ENCODE measurements around the gene MIA. TPM values are rescaled to one million over a fixed set of nuclear protein-coding genes. Genes with fewer than 3 reads are reported as not detected.

Gene MIA
- total and polyA plus RNA-seq, 2 donors (not counting 1 experiment from before 2014, with no cell fraction given): 0.37 to 5.7 TPM

DNA sequence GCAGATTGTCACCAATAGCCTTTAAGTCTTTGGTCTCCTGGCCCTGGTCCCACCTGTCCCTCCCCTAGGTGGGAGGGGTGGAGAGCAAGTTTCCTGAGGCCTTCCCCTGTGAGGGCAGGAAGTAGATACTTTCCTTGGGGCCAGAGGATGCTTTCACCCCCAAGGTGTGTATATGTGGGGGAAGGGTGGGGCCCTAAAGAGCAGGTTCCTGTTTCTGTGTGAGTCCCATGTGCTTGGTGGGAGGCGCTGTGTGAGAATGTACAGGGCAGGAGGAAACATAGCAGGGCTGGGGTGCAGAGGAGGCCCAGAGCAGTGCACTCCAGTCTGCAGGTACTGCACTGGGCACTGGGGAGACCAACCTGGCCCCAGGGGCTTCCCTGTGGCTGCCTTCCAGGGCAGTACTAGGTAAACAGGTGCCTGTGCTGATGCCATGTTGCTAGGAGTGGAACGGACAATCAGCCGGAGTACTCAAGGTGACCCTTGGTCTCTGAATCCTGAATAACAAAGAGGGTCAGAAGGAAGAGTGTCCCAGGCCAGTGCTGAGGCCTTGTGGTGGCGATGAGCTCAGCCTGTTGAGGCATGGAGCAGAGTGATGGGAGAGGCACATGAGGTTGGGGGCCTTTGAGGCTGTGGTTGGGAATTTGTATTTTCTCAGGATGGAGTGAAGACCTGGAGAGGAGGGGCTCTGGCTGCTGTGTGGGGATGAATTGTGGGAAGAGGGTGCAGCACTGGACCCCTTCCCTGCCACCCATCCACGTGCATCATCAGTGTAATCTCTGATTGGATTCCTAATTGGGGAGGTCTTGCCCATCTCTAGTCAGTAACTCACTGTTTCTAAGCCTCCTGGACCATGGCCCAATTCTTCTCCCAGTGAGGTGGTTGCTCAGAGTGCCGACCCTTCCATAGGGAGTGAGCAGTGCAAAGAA, 28.8 kb downstream of the MIA start:
- H3K36me3 ChIP-seq (replicated peaks in 1 of 2; ENCODE audit: control extremely low read depth in 1 of 2, control insufficient read depth in 1 of 2, extremely low read depth in 1 of 2, insufficient read depth in 2 of 2, low read length in 1 of 2): peaks cover 0 to 82% of the 10 kb centered on the region in 2 experiments
- H3K9me3 Mint-ChIP-seq (ENCODE audit: insufficient read depth): no peaks in the 10 kb centered on the region
- TF ChIP-seq CTCF (IDR thresholded peaks at IDR 0.05) (no peak), EZH2 (IDR thresholded peaks at IDR 0.05; ENCODE audit: borderline replicate concordance, insufficient read depth, low read depth, low read length, poor library complexity, severe bottlenecking) (no peak)
- peak overlapping the region; percentile 74 for H3K4me3 Mint-ChIP-seq
- no peaks in the 10 kb centered on the region for H3K27me3 ChIP-seq (replicated peaks in 1 of 4; ENCODE audit: control extremely low read depth in 1 of 4, control insufficient read depth in 3 of 4, insufficient read depth in 4 of 4, low read length in 3 of 4)
- H3K4me3 ChIP-seq (ENCODE audit: control extremely low read depth in 1 of 5, extremely low read depth in 1 of 5, insufficient read depth in 1 of 5, low read depth in 2 of 5, low read length in 4 of 5): peak overlapping the region in 4 of 5 experiments; percentile 14 to 41 (median 25)
- peaks cover 98% of the 10 kb centered on the region for H3K79me2 ChIP-seq (ENCODE audit: control insufficient read depth, insufficient read depth, low read length)
- peak overlapping the region; percentile 95 for H3K27ac Mint-ChIP-seq
- H2AFZ ChIP-seq (ENCODE audit: insufficient read depth, low read depth, low read length, poor library complexity, severe bottlenecking): no peak overlapping the region
- peaks cover 91% of the 10 kb centered on the region for H4K20me1 ChIP-seq (ENCODE audit: control insufficient read depth, insufficient read depth, low read length, poor library complexity, severe bottlenecking)
- intact Hi-C loops (cut with micrococcal nuclease): no loop called here
- peak overlapping the region; percentile 41 for H3K9ac ChIP-seq (ENCODE audit: low read length)
- H3K27me3 Mint-ChIP-seq: no peaks in the 10 kb centered on the region
- peaks cover 81% of the 10 kb centered on the region for H3K4me1 Mint-ChIP-seq
- POLR2A ChIA-PET: interaction anchor here (0.5 to 2.0 kb wide), 3 partner anchors 27 to 739 kb away, joined by 3 to 11 read pairs (median 3); partner anchors contain the start of gene RAB4B
- H3K27ac ChIP-seq (ENCODE audit: low read length in 2 of 2): peak overlapping the region; percentile 74 to 86
- CTCF ChIA-PET: interaction anchor here (0.5 to 4.8 kb wide), 5 partner anchors 16 to 1209 kb away, joined by 3 to 39 read pairs (median 3); partner anchors contain the start of gene RAB4B
- peak overlapping the region; percentile 93 for H3K4me2 ChIP-seq (replicated peaks; ENCODE audit: low read depth, low read length, poor library complexity, severe bottlenecking)
- DNase-seq (peak; percentile 92), ATAC-seq (ENCODE audit: low read depth) (peak; percentile 66)
- WGBS (ENCODE audit: insufficient coverage): 72% methylated on average over 5 of the region's 6 CpGs
- peaks cover 75 to 77% of the 10 kb centered on the region in 2 donors for H3K4me1 ChIP-seq (ENCODE audit: control insufficient read depth in 2 of 2, insufficient read depth in 2 of 2, low read length in 2 of 2)
- H3K9me3 ChIP-seq (ENCODE audit: control extremely low read depth in 1 of 3, control insufficient read depth in 2 of 3, insufficient read depth in 1 of 3, low read length in 2 of 3): no peaks in the 10 kb centered on the region
